ENCODE measurements around the gene PGLYRP1.

DNA sequence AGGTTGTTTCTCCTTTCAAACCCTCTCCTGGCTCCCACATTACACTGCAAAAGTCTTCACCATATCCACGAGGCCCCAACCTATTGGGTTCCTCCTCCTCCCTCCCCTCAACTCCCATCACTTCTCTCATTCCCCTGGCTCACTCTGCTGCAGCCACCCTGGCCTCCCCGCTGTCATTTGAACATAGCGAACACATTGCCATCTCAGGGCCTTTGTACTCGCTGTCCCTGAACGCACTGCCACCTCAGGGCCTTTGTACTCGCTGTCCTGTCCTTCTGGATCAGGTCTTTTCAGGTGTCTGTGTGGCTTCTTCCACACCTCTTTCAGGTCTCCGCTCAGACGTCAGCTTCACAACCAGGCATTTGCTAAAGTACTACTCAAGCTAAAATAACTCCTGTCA lies 25.9 kb downstream of the PGLYRP1 start:
- TF ChIP-seq, protein P1, sequence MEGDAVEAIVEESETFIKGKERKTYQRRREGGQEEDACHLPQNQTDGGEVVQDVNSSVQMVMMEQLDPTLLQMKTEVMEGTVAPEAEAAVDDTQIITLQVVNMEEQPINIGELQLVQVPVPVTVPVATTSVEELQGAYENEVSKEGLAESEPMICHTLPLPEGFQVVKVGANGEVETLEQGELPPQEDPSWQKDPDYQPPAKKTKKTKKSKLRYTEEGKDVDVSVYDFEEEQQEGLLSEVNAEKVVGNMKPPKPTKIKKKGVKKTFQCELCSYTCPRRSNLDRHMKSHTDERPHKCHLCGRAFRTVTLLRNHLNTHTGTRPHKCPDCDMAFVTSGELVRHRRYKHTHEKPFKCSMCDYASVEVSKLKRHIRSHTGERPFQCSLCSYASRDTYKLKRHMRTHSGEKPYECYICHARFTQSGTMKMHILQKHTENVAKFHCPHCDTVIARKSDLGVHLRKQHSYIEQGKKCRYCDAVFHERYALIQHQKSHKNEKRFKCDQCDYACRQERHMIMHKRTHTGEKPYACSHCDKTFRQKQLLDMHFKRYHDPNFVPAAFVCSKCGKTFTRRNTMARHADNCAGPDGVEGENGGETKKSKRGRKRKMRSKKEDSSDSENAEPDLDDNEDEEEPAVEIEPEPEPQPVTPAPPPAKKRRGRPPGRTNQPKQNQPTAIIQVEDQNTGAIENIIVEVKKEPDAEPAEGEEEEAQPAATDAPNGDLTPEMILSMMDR (conservative IDR thresholded peaks at IDR 0.05; ENCODE audit: low read depth, low read length), result no peak
- TF ChIP-seq POLR2A (IDR thresholded peaks at IDR 0.05; ENCODE audit: low read depth, low read length) (no peak), MAFK (IDR thresholded peaks at IDR 0.05; ENCODE audit: low read depth, low read length) (no peak), MAZ (IDR thresholded peaks at IDR 0.05; ENCODE audit: borderline replicate concordance, low read depth, low read length) (no peak), FOS (IDR thresholded peaks at IDR 0.05; ENCODE audit: low read depth, low read length) (no peak), BHLHE40 (IDR thresholded peaks at IDR 0.05; ENCODE audit: low read depth, low read length) (no peak), SMC3 (IDR thresholded peaks at IDR 0.05; ENCODE audit: low read depth, low read length) (no peak), MXI1 (IDR thresholded peaks at IDR 0.05; ENCODE audit: borderline replicate concordance, low read depth, low read length) (no peak), RFX5 (IDR thresholded peaks at IDR 0.05; ENCODE audit: low read depth, low read length) (no peak), RCOR1 (IDR thresholded peaks at IDR 0.05; ENCODE audit: insufficient replicate concordance, low read length) (no peak), RAD21 (IDR thresholded peaks at IDR 0.05; ENCODE audit: low read length) (no peak)
